Raji (cell line): ENCODE measurements around the gene B4GALT1.

ENCODE experiments used
- POLR2A ChIP-seq: IDR thresholded peaks from 2 replicates; pipeline ENCODE4 v1.6.1; 2011; ENCODE audit warnings: low read depth, low read length, control low read depth; ENCODE audit not compliant: insufficient read depth

The B4GALT1 gene

DNA sequence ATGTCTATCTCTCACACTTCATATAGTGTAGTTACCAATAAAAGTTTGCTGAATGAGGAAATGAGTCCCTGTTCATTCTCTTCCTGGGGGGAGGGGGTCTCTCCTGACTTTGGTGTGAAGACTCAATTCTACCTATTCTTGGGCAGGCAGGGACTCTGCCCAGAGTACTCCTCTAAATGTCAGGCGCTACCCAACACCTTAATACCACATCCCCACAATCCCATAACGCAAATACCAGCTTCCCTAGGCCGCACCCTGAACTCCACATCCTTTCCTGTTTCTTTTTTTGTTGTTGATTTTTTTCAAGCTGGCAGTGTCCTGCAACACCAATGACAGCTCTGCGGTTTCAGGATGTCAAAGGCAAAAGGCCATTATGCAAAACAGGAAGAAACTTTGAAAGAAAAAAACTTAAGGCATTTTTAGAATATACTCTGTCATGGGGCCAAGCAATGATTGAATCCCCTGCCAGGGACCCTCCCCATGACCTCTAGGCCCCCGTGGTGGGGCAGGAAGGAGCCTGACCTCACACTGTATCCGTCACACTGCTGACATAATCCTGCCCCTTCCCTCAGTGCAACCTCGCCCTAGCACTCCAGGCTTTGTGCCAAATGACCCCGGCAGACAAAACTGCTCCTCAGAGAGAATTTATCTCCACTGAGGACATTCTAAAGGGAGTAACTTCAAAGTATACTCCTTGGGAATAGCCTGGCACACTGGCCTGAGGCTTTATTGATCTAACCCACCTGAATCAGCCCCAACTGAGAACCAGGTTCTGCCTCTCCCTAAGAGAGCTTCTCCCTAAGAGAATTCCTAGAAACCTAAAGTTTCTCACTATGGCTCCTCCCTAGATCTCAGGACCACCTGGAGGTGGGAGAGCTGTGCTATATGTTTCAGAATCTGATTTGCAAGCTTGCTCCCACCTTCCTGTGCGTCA is 8.0 kb downstream of the B4GALT1 start:
- no peak for TF ChIP-seq POLR2A

DNA sequence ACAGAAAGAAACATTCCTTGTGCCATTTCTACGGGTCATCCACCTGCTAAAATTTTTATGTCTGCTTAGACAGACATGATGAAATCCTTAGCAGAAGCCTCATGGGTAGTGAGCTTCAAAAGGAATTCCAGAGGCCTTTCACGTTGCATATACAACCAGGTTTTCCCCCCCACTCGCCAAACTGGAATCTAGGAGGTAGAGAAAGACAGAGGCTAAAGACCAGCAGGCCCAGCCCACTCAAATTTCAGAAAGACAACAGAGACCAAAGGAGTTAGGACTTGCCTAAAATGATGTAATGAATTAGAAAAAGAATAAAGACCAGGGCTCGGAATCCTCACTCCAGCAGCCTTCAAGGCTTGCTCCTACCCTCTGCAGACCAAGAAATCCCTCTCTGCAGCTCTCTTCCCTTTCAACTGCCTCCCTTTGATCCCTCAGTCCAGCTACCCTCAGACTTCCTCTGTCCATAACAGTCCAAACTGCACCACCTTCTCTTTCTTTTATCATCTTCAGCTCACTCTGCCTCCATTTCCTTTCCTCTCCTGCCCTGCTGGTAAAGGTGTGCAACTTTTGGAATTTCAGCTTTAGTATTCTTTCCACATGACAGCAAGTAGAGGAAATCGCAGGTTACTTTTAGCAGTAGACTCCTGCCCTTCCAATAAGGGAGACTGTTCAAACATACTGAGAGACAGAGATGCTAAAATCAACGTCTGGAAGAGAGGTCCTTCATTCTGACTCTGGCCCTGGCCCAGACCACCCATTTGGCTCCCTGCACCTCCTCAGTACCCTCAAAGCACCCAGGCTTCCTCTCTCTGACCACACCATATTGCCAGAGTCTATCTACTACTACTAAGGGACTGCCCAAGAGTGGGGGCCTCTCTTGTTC is 8.9 kb downstream of the B4GALT1 start:
- no peak for TF ChIP-seq POLR2A

DNA sequence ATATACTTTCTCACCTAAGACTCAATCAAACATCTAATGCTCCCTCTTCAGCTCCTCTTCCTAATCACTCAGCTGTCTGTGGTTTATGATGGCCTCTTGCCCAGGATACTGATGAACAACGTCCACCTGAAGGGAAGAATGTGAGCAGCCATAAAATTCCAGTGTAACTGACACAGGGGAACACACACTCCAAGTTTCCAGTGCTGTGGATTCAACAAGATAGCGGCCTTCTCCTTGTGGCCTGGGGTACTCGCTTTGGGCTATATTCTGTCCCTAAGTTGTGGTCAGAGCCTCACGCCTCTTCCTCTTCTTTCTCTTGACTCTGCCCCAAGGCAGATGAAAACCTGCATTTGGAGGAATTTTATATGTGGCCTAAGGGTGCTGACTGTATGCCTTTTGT is 11.7 kb downstream of the B4GALT1 start:
- TF ChIP-seq POLR2A: no peak

DNA sequence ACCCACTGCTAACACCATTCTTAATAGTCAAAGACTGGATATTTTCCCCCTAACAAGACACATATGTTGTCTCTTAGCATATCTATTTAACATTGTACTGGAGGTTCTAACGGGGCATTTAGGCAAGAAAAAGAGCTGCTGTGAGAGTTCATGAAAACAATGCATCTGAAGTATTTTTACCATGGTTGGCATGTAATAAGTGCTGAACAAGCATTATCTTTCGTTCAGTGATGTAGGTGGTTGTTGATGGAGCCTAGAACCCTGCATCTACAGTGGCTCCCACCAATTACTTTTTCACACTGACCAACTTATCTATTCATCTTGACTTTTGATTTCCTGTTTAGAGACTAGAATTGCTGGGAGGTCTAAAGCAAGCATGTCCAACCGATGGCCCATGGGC is 12.8 kb downstream of the B4GALT1 start:
- TF ChIP-seq POLR2A: no peak

DNA sequence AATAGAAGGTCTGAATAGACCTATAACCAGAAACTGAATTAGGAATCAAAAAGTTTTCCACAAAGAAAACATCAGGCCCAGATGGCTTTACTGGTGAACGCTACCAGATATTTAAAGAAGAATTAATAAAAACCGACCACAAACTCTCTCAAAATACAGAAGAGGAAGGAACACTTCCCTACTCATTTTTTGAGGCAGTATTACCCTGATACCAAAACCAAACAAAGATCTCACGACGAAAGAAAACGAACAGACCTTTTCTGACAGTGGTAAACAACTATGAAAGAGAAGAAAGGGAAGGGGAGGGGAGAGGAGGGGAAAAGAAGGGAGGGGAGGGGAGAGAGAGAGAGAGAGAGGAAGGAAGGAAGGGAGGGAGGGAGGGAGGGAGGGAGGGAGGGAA is 13.5 kb downstream of the B4GALT1 start:
- TF ChIP-seq POLR2A: no peak

DNA sequence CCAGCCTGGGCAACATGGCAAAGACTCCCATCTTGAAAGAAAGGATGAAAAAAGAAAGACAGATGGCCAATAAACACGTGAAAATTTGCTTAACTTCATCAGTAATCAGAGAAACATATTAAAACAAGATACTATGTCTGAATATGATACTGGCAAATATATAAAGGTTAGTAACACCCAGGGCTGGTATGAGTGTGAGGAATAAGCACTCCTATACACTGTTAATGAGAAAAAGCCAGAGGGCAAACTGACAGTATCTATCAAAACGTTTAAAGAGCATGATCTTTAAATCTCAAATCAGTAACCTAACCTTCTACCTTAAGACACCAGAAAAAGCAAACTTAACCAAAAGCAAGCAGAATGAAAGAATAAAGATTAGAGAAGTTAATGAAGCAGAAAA is 14.1 kb downstream of the B4GALT1 start:
- no peak for TF ChIP-seq POLR2A

DNA sequence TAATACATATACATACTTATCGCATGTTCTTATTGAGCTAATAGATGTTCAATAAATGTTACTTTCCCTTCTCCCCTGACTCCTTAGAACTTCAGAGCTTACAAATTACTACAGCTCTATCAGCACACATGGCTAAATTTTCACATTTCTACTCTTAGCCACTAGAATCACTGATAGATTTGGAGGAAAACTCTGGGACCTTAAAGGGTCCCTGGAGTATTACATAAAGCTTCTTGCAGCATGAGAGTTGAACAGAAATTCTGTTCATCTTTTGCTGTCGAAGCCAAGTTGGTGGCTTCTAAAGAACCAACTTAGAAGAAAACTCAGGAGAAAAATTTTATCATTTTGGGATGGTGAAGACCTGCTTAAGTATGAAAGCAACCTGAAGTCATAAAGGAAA is 15.5 kb downstream of the B4GALT1 start:
- no peak for TF ChIP-seq POLR2A

DNA sequence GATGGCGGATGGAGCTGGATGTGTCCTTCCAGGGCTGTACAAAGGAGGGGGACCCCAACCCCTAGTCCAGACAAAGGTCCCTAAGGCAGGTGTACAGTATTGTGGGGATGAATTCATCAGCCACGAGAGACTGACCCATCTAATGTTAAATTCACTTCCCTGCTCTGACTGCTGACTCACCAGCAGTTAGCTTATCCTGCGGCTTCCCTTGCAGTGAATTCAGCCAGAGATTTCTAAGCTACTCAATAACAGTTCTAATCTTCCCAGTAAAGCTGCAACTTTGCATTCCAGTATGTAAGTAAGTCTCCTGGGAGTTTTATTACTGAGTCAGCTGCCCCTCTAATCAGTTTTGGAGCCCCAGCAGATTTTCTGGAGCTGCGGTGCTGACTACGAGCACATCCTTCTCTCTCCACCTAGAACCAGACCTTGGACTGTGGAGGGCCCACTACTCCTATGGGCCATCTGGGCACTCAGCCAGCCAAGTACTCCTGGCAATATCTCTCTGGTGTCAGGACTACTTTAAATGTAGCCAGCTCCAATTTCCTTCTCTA is 16.1 kb downstream of the B4GALT1 start:
- TF ChIP-seq POLR2A: no peak

DNA sequence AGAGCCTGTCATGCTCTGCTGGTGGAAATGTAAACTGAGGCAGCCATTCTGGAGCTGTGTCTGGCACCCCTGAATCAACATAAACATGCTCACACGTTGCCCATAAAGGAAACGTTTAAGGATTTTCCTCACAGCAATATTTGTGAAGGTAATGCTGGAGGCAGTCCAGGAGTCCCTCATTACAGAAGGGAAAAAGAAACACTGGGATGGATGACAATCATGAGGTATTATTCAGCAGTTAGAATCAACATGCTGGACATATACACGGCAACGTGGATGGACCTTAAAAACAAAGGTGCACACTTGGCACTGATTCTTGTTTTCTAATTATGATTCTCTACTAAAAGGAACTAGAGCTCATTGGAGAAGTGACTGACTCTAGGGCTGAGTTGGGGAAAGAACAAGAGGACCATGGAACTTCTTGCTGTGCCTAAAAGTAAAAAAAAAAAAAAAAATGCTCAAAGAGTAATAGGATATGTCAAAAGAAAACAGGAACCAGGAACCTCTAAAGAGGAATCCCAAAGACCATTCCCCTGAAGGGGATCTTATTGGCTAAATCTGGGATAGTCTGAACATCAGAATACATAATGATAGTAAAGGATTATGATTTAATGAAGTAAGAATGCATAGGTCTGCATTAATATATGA is 18.6 kb downstream of the B4GALT1 start:
- TF ChIP-seq POLR2A: no peak

DNA sequence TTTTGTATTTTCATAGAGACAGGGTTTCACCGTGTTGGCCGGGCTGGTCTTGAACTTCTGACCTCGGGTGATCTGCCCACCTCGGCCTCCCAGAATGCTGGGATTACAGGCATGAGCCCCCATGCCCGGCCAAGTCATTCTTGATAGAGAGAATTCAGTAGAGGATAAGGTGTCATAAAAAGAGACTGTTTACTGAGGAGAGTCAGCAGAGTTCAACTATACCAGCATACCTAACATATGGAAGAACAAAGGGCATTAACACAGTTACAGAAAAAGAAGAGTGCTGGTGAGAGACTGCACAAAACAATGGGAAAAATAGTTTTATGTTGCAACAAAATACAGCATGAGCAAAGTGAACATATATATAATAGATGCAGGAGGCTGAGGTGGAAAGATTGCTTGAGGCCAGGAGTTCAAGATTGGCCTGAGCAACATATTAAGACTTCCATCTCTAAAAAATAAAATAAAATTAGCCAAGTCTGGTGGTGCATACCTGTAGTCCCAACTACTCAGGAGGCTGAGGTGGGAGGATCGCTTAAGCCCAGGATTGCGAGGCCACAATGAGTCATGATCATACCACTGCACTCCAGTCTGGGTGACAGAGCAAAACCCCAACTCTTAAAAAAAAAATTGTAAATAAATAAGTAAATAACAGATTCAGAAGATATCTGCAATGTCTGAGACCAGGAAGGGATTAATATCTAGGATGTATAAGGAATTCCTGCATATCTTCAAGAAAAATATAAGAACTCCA is 19.5 kb downstream of the B4GALT1 start:
- TF ChIP-seq POLR2A: no peak

DNA sequence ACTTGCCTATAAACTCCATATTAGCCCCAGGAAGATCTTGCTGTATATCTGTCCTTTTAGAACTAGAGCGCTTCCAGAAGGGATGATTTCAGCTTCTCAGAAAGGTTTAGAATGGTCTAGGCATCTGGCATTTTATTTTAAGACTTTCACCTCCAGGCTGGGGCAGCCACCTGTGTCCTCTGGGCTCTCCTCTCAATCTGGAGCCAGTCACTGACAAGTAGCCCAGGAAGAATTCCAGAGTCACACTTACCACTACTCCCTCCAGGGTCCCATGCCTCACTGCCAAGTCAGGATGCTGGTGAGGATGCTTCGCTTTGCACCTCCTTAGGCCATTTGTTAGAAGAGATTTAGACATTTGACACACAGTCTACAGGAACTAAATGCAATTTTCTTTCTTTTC is 20.8 kb downstream of the B4GALT1 start:
- no peak for TF ChIP-seq POLR2A

DNA sequence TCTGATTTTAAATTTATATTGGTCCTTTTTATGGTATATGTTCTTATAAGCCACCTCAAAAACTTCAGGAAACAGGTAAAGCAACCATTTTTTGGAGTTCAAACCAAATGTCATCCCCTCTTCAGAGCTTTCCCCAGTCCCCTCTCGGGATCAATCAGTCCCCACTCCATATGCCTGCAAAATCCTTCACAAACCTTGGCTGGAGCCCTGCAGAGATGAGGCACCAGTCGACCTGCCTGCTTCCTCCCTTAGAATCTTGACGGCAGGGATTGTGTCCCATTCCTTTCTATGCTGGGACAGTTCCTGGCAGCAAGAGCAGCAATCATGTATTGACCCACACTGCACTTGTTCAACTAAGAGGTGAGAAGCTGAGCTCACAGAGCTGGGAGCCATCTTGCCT is 22.6 kb downstream of the B4GALT1 start:
- no peak for TF ChIP-seq POLR2A

DNA sequence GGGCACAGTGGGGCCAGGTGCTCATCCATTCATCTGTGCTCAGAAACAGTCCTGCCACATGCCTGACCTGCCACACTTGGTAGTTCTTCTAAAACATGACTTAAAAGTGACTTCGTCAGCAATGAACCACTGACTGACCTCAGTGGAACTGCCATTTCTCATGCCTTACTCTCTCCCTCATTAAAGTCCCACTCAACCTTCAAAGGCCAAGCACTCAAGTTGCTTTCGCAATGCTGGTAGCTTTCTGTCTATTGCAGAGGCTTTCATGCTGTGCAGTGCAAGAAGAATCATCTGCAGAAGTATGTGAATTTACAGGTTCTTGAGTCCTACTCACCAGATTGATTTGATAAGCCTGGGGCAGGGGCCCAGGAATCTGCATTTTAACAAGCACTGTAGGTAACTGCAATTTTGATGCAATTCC is 23.9 kb downstream of the B4GALT1 start:
- TF ChIP-seq POLR2A: no peak

DNA sequence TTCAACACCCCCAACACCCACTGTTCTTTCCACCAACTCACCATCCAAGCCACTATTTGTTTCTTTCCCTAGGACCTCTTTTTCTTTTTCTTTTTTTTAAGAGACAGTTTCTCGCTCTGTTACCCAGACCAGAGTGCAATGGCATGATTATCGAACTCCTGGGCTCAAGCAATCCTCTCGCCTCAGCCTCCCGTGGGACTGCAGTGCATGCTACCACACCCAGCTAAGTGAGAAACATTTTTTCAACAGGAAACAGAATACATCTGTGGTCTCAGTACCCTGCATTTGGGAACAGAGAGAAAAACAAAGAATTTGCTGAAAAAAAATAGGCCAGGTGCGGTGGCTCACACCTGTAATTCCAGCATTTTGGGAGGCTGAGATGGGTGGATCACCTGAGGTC is 24.6 kb downstream of the B4GALT1 start:
- TF ChIP-seq POLR2A: no peak
